Thyroid gland (tissue), 4 donors: ENCODE measurements around the gene REEP1. TPM values are rescaled to one million over a fixed set of nuclear protein-coding genes. Genes with fewer than 3 reads are reported as not detected.
"Not testable (repeated sequence)": the region's sequence is repeated elsewhere in the genome, so short reads cannot be mapped to it uniquely, and the experiment has no call there.

ENCODE experiments used
- DNase-seq, 2 donors: peaks; one replicate each; pipeline ENCODE4 v3.0.0-alpha.2; 2019
- H3K27ac ChIP-seq, 3 donors: fragments of 200-600 bp; sonication (generic); 1 replicate in 2 of 3; 2 replicates in 1 of 3; pipeline ENCODE4 v1.5.1; 2016 to 2019; ENCODE audit warnings: mild to moderate bottlenecking in 1 of 3, moderate library complexity in 1 of 3
- H3K27me3 ChIP-seq: fragments of 200-600 bp; sonication (generic); one replicate; pipeline ENCODE4 v1.5.1; 2019
- H3K36me3 ChIP-seq, 2 donors: fragments of 200-600 bp; sonication (generic); one replicate each; pipeline ENCODE4 v1.5.1; 2016 to 2019
- H3K4me1 ChIP-seq, 2 donors: fragments of 200-600 bp; sonication (generic); one replicate each; pipeline ENCODE4 v1.5.1; 2017 to 2019
- H3K4me3 ChIP-seq, 3 donors: fragments of 200-600 bp; sonication (generic); replicated peaks in 1 of 3; 1 replicate in 2 of 3; 2 replicates in 1 of 3; pipeline ENCODE4 v1.5.1; 2016; ENCODE audit warnings: mild to moderate bottlenecking in 1 of 3
- H3K9me3 ChIP-seq: fragments of 200-600 bp; sonication (generic); one replicate; pipeline ENCODE4 v1.5.1; 2017
- POLR2A ChIP-seq, 2 donors: fragments of 450-650 bp; IDR thresholded peaks; one replicate each; pipeline ENCODE4 v1.6.1; 2017; ENCODE audit warnings: antibody characterized with exemption in 2 of 2, mild to moderate bottlenecking in 2 of 2, moderate library complexity in 1 of 2
- WGBS, 2 donors: methylation state at CpG; one replicate each; pipeline ENCODE4 v1.1.5; 2017; 5-methylcytosine and 5-hydroxymethylcytosine counted together
- intact Hi-C: fragments of 100-400 bp; cut with DNase I; formaldehyde crosslinking; loops from one replicate; pipeline ENCODE4 v1.15.1; 2023
- total RNA-seq, 4 donors: library from RNA; depleted of rRNA; stranded (reverse); fragments of >200 nt; gene quantifications; one replicate each; pipeline ENCODE4 v1.2.3, GENCODE V29; 2016
- TF ChIP-seq, protein P1 (sequence below), 6 experiments: fragments of 200-600 bp in 3 of 6; fragments of 450-650 bp in 3 of 6; sonication (generic) in 3 of 6; IDR thresholded peaks; one replicate each; pipeline ENCODE4 v1.5.1; 2016 to 2019; ENCODE audit warnings: antibody characterized with exemption in 6 of 6, mild to moderate bottlenecking in 2 of 6, inconsistent platforms in 1 of 6, moderate library complexity in 1 of 6

REEP1 gene
- total RNA-seq, 4 donors from 2014 or later: 2.5 to 7.1 (median 5.5) TPM

DNA sequence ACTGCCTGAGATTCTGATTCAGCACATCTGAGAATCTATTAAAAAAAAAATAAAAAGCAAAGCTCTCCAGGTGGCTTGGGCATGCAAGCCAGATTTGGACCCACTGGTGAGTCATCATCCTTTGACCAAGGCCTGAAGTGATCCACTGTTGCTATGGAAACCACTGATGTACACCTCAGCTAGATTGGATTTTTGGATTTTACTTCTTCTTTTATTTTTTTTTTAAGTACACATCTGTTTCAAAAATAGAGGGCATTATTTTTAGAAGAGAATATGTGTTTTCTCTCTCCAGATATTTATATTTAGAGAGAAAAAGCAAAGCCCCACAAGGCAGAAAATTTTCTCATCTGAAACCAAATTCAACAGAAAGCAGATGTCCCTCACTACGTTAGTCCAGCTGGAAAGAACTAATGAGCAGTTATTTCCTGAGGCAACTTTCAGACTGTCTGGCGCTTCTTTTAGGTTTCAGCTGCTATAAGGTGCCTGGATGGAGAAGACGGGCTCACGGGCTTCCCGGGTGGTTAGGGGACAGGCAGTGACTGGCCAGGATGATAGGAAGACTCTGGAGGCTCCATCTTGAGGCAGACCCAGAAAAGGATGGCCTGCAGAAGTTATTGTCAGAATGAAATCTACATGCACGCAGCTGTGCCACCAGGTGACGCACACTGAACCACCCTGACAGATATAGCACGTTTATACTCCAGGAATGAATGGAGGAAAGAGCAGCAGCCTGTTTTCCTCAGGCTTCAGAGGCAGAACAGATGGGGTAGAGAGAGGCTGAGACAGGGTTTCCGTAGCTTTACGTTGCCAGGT, 87.6 kb downstream of the REEP1 start:
- TF ChIP-seq, protein P1, sequence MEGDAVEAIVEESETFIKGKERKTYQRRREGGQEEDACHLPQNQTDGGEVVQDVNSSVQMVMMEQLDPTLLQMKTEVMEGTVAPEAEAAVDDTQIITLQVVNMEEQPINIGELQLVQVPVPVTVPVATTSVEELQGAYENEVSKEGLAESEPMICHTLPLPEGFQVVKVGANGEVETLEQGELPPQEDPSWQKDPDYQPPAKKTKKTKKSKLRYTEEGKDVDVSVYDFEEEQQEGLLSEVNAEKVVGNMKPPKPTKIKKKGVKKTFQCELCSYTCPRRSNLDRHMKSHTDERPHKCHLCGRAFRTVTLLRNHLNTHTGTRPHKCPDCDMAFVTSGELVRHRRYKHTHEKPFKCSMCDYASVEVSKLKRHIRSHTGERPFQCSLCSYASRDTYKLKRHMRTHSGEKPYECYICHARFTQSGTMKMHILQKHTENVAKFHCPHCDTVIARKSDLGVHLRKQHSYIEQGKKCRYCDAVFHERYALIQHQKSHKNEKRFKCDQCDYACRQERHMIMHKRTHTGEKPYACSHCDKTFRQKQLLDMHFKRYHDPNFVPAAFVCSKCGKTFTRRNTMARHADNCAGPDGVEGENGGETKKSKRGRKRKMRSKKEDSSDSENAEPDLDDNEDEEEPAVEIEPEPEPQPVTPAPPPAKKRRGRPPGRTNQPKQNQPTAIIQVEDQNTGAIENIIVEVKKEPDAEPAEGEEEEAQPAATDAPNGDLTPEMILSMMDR (IDR thresholded peaks at IDR 0.05): no peak
- TF ChIP-seq POLR2A (IDR thresholded peaks at IDR 0.05): no peak
- Histone ChIP-seq H3K9me3 (no peaks in the 10 kb centered on the region), H3K27me3 (no peaks in the 10 kb centered on the region), H3K36me3 (no peaks in the 10 kb centered on the region), H3K4me3 (no peak overlapping the region), H3K27ac (no peak overlapping the region), H3K4me1 (peaks cover 2 to 3% of the 10 kb centered on the region in 2 donors)
- intact Hi-C loops: no loop called here
- WGBS, 2 donors: 76 to 82% methylated on average over 10 of the region's 10 CpGs
- DNase-seq: no peak

DNA sequence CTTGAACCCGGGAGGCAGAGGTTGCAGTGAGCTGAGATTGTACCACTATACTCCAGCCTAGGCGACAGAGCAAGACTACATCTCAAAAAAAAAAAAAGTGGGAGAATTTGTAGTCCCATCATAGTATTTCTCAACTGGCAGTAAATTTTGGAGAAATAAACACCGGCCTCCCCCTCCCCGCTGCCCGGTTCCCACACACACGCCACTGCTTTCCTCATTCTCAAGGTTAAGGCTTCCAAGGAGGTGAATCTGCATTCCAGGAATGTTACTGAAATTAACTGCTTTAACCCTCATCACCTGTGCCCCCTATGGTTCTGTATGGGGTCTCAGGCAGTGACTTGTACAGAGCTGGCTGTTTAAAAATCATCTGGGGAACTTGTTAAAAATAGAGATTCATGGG, 88.2 kb downstream of the REEP1 start:
- no peaks in the 10 kb centered on the region for H3K4me1 ChIP-seq
- intact Hi-C loops: no loop called here
- no peaks in the 10 kb centered on the region for H3K27me3 ChIP-seq
- no peak for DNase-seq
- TF ChIP-seq, protein P1 (IDR thresholded peaks at IDR 0.05): no peak
- no peak overlapping the region for H3K4me3 ChIP-seq
- 92 to 96% methylated on average over 6 of the region's 6 CpGs for WGBS, 2 donors
- H3K9me3 ChIP-seq: no peaks in the 10 kb centered on the region
- H3K27ac ChIP-seq: no peak overlapping the region
- H3K36me3 ChIP-seq: no peaks in the 10 kb centered on the region

DNA sequence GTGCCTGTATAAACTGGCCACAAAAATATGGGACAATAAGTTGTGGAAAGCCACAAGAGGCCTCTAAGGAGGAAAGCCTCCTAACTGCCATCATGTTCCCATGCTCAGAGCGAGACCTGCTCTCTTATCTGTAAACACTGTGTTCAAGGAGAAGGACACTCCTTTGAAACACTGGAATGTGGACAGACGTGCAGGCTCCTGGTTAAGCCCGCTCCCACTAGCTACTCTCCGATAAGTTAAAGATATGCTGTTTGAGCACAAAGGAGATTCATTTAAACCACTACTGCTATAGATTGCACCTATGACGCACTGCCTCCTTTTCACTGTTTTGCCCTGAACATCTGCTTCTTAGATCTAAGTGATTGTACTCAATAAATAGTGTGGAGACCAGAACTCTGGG, 92.2 kb downstream of the REEP1 start:
- H3K27ac ChIP-seq, H3K9me3 ChIP-seq, H3K36me3 ChIP-seq, H3K27me3 ChIP-seq, H3K4me1 ChIP-seq, H3K4me3 ChIP-seq, DNase-seq, intact Hi-C loops: not testable (repeated sequence)
- 80 to 85% methylated on average over 5 of the region's 5 CpGs for WGBS, 2 donors

DNA sequence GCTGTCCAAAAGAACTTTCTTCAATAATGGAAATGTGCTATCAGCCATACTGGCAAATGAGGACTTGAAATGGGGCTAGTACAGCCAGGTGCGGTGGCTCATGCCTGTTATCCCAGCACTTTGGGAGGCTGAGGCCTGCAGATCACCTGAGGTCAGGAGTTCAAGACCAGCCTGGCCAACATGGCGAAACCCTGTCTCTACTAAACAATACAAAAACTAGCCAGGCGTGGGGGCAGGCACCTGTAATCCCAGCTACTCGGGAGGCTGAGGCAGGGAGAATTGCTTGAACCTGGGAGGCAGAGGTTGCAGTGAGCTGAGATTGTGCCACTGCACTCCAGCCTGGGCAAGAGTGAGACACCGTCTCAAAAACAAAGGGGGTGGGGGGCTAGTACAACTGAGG, 92.6 kb downstream of the REEP1 start:
- intact Hi-C loops, H3K4me1 ChIP-seq, H3K27me3 ChIP-seq, H3K4me3 ChIP-seq, H3K27ac ChIP-seq, H3K36me3 ChIP-seq, DNase-seq, H3K9me3 ChIP-seq: not testable (repeated sequence)
- WGBS, 2 donors: 92 to 93% methylated on average over 5 of the region's 5 CpGs

DNA sequence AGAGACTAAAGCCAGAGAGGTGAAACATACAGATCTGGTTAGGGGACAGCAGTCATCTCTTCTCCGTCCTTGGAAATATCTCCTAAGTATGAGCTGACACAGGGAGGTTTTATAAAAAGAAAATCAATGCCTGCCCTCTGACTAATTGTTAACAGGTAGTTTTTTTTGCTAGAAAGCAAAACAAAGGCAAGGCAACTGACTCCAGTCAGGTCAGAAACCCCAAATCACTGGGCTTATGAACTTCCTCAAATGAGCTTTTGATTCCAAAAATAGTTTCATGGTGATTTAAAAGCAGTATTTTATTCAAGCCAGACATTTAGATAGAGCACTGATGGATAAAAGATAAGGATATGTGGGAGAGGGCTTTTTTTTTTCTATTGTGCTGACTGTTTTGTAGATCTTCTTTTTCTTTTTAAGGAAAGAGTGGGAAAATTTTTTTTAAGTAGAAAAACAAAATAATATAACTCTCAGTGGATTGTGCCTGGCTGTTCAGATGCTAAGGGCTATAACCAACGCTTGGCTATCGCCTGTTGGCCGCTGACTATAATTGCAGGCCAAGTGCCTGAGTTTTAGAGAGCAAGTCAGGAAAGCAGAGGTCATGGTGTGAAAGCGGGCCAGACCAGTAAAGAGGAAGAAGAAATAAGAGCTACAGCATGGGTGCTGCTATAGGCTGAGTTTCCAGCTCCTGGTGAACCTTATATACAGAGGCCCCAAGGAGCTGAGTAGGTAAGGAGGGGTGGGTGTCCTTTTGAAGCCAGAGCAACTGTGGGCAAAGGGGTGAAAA, 93.3 kb downstream of the REEP1 start:
- WGBS, 2 donors: 81 to 91% methylated on average over 5 of the region's 5 CpGs
- intact Hi-C loops: no loop called here
- Histone ChIP-seq H3K27ac (no peak overlapping the region), H3K27me3 (no peaks in the 10 kb centered on the region), H3K4me3 (no peak overlapping the region), H3K4me1 (no peaks in the 10 kb centered on the region), H3K36me3 (no peaks in the 10 kb centered on the region), H3K9me3 (no peaks in the 10 kb centered on the region)
- DNase-seq: no peak
- no peak for TF ChIP-seq POLR2A (IDR thresholded peaks at IDR 0.05)
- TF ChIP-seq, protein P1 (IDR thresholded peaks at IDR 0.05): no peak

DNA sequence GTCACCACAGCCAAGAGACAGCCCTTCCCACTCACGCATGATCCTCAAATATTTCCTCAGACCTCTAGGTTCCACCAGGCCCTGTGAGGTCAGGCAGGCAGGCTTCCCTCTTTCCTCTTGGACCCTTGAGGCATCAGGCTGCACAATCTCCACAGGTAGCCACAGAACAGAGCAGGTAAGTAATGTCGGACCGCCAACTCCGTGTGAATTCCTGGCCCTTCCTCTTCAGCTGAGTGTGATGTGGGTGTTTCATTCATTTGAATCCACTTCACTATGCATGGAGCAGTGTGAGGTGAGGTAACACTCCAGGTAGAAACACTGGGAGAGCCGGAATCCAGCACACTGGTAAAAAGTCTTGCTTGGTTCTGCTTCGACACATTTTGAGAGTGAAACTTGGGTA, 94.2 kb downstream of the REEP1 start:
- intact Hi-C loops: no loop called here
- Histone ChIP-seq H3K4me1 (no peaks in the 10 kb centered on the region), H3K4me3 (no peak overlapping the region), H3K9me3 (no peaks in the 10 kb centered on the region), H3K27ac (no peak overlapping the region), H3K36me3 (no peaks in the 10 kb centered on the region), H3K27me3 (no peaks in the 10 kb centered on the region)
- no peak for DNase-seq
- WGBS, 2 donors: 78% methylated on average over 6 of the region's 6 CpGs
- no peak for TF ChIP-seq POLR2A (IDR thresholded peaks at IDR 0.05)
- TF ChIP-seq, protein P1 (IDR thresholded peaks at IDR 0.05): no peak
